IMR-90 (cell line): ENCODE results near the gene TSPAN31. TPM values are rescaled to one million over a fixed set of nuclear protein-coding genes. Genes with fewer than 3 reads are reported as not detected.

Experiments used
- ATAC-seq: fragments of 200-7000 bp; cut with Tn5 transposase; 2 replicates; pipeline ENCODE4 v1.9.1; 2020; ENCODE audit warnings: low read depth, mild to moderate bottlenecking, moderate library complexity
- BruUV-seq: library from RNA; stranded (reverse); fragments of 400-500 nt; replicated peaks from 2 replicates; lab custom pipeline; 2021; lab: Mats Ljungman, UMichigan
- CTCF ChIA-PET: fragments of 300-600 bp; formaldehyde crosslinking; extraction: SDS; loops from one replicate; lab custom pipeline; 2021; ENCODE audit warnings: antibody characterized with exemption; lab: Yijun Ruan, JAX
- POLR2A ChIA-PET: fragments of 300-600 bp; sonication (Branson Sonifier 250); formaldehyde crosslinking; loops from one replicate; lab custom pipeline; 2022; ENCODE audit warnings: antibody characterized with exemption; ENCODE audit not compliant: unreplicated experiment; lab: Charles Lee
- DNase-seq: peaks from one replicate; pipeline ENCODE4 v3.0.0; 2013
- H2AFZ ChIP-seq: replicated peaks from 2 replicates; pipeline ENCODE3; 2013; ENCODE audit warnings: low read length, mild to moderate bottlenecking; ENCODE audit not compliant: poor library complexity
- H2AK5ac ChIP-seq: 2 replicates; pipeline ENCODE4 v1.6.1; 2013; ENCODE audit warnings: low read depth, low read length, inconsistent platforms
- H2AK9ac ChIP-seq: replicated peaks from 2 replicates; pipeline ENCODE3; 2013; ENCODE audit warnings: mild to moderate bottlenecking, low read depth, low read length, moderate library complexity; ENCODE audit not compliant: poor library complexity
- H2BK120ac ChIP-seq: 2 replicates; pipeline ENCODE4 v1.6.1; 2013; ENCODE audit warnings: low read depth, low read length, inconsistent platforms
- H2BK15ac ChIP-seq: 3 replicates; pipeline ENCODE4 v1.6.1; 2013; ENCODE audit warnings: low read depth, low read length, inconsistent platforms
- H2BK20ac ChIP-seq: 2 replicates; pipeline ENCODE4 v1.6.1; 2013; ENCODE audit warnings: low read depth, mild to moderate bottlenecking, inconsistent platforms, low read length, moderate library complexity
- H2BK5ac ChIP-seq: 2 replicates; pipeline ENCODE4 v1.6.1; 2013; ENCODE audit warnings: mild to moderate bottlenecking, low read depth, low read length, inconsistent platforms; ENCODE audit not compliant: poor library complexity, severe bottlenecking
- H3K14ac ChIP-seq: replicated peaks from 2 replicates; pipeline ENCODE4 v1.6.1; 2013; ENCODE audit warnings: low read depth, low read length, inconsistent platforms
- H3K18ac ChIP-seq: 2 replicates; pipeline ENCODE4 v1.6.1; 2013; ENCODE audit warnings: low read depth, low read length, control low read depth
- H3K23ac ChIP-seq: 2 replicates; pipeline ENCODE4 v1.6.1; 2013; ENCODE audit warnings: low read depth, low read length, inconsistent platforms
- H3K27ac ChIP-seq: 2 replicates; pipeline ENCODE4 v1.5.1; 2013; ENCODE audit warnings: mild to moderate bottlenecking, control low read depth, low read length; ENCODE audit not compliant: insufficient read depth
- H3K27me3 ChIP-seq: 2 replicates; pipeline ENCODE4 v1.6.1; 2013; ENCODE audit warnings: low read length; ENCODE audit not compliant: control insufficient read depth, insufficient read depth
- H3K36me3 ChIP-seq: 2 replicates; pipeline ENCODE4 v1.6.1; 2013; ENCODE audit warnings: low read length, mixed read lengths; ENCODE audit not compliant: control insufficient read depth, insufficient read depth
- H3K4ac ChIP-seq: 2 replicates; pipeline ENCODE4 v1.6.1; 2013; ENCODE audit warnings: low read depth, low read length, inconsistent platforms
- H3K4me1 ChIP-seq: 2 replicates; pipeline ENCODE4 v1.6.1; 2013; ENCODE audit warnings: low read length, mixed read lengths; ENCODE audit not compliant: control insufficient read depth, insufficient read depth
- H3K4me2 ChIP-seq: 2 replicates; pipeline ENCODE4 v1.6.1; 2013; ENCODE audit warnings: low read depth, mild to moderate bottlenecking, control low read depth, low read length, moderate library complexity
- H3K4me3 ChIP-seq: 2 replicates; pipeline ENCODE4 v1.5.1; 2013; ENCODE audit warnings: low read depth, mild to moderate bottlenecking, control low read depth, low read length, moderate library complexity; ENCODE audit not compliant: insufficient read depth
- H3K56ac ChIP-seq: 2 replicates; pipeline ENCODE4 v1.6.1; 2013; ENCODE audit warnings: low read length, inconsistent platforms; ENCODE audit not compliant: insufficient read depth; ENCODE audit errors: extremely low read depth
- H3K79me1 ChIP-seq, 2 experiments: 2 replicates each; pipeline ENCODE4 v1.6.1; 2013; ENCODE audit warnings: low read length in 2 of 2, inconsistent platforms in 1 of 2, low read depth in 1 of 2
- H3K9ac ChIP-seq: 2 replicates; pipeline ENCODE4 v1.6.1; 2013; ENCODE audit warnings: low read depth, low read length, control low read depth
- H3K9me1 ChIP-seq: 2 replicates; pipeline ENCODE4 v1.6.1; 2013; ENCODE audit warnings: low read length, inconsistent platforms; ENCODE audit not compliant: insufficient read depth
- H3K9me3 ChIP-seq: 2 replicates; pipeline ENCODE4 v1.6.1; 2013; ENCODE audit warnings: low read length; ENCODE audit not compliant: control insufficient read depth, insufficient read depth
- H4K20me1 ChIP-seq: 2 replicates; pipeline ENCODE4 v1.6.1; 2013; ENCODE audit warnings: low read length, inconsistent platforms; ENCODE audit not compliant: insufficient read depth
- H4K5ac ChIP-seq: 2 replicates; pipeline ENCODE4 v1.6.1; 2013; ENCODE audit warnings: mild to moderate bottlenecking, low read depth, low read length, control low read depth
- H4K8ac ChIP-seq, 2 experiments: 2 replicates each; pipeline ENCODE4 v1.6.1; 2013; ENCODE audit warnings: low read depth in 2 of 2, low read length in 2 of 2, control low read depth in 1 of 2, inconsistent platforms in 1 of 2
- H4K91ac ChIP-seq: 2 replicates; pipeline ENCODE4 v1.6.1; 2013; ENCODE audit warnings: low read depth, low read length, inconsistent platforms; ENCODE audit not compliant: insufficient read depth
- CEBPB ChIP-seq: IDR thresholded peaks from 2 replicates; pipeline ENCODE4 v1.6.1; 2012; ENCODE audit warnings: low read depth, low read length, improper control_type of control experiment
- ELK1 ChIP-seq: fragments of 150-350 bp; IDR thresholded peaks from 2 replicates; pipeline ENCODE4 v1.6.1; 2016; ENCODE audit warnings: low read depth, mild to moderate bottlenecking, low read length, moderate library complexity, borderline replicate concordance
- MAFK ChIP-seq: IDR thresholded peaks from 2 replicates; pipeline ENCODE4 v1.6.1; 2012; ENCODE audit warnings: low read depth, low read length, improper control_type of control experiment
- MXI1 ChIP-seq: IDR thresholded peaks from 2 replicates; pipeline ENCODE4 v1.6.1; 2012; ENCODE audit warnings: low read depth, mild to moderate bottlenecking, low read length, moderate library complexity, borderline replicate concordance
- NFE2L2 ChIP-seq: fragments of 150-350 bp; IDR thresholded peaks from 2 replicates; pipeline ENCODE4 v1.6.1; 2016; ENCODE audit warnings: low read depth, mild to moderate bottlenecking, low read length
- POLR2A ChIP-seq: IDR thresholded peaks from 2 replicates; pipeline ENCODE4 v1.6.1; 2012; ENCODE audit warnings: mild to moderate bottlenecking, low read depth, low read length
- RFX5 ChIP-seq: IDR thresholded peaks from 2 replicates; pipeline ENCODE4 v1.8.0; 2012; ENCODE audit warnings: low read depth, mild to moderate bottlenecking, low read length, moderate library complexity
- USF2 ChIP-seq: fragments of 150-350 bp; IDR thresholded peaks from 2 replicates; pipeline ENCODE4 v1.6.1; 2017; ENCODE audit warnings: mild to moderate bottlenecking, antibody characterized with exemption, low read length, low read depth
- WGBS, 2 experiments: methylation state at CpG; one replicate each; pipeline versions ENCODE4 v1.1.5 to v1.1.7; 2013; ENCODE audit warnings: missing lambda C conversion rate in 2 of 2; ENCODE audit not compliant: insufficient read length in 1 of 2; ENCODE audit errors: extremely low coverage in 2 of 2; 5-methylcytosine and 5-hydroxymethylcytosine counted together
- dilution Hi-C: fragments of 300-500 bp; cut with HindIII; formaldehyde crosslinking; loops from one replicate; pipeline ENCODE4 v1.14.3; 2018; ENCODE audit warnings: low sequenced_read_pairs; ENCODE audit not compliant: unreplicated experiment
- in situ Hi-C: fragments of 300-500 bp; cut with MboI; formaldehyde crosslinking; loops from 3 replicates; pipeline ENCODE4 v1.14.3; 2019; ENCODE audit warnings: low sequenced_read_pairs, inconsistent platforms, mixed read lengths
- intact Hi-C: fragments of 100-400 bp; cut with micrococcal nuclease; formaldehyde crosslinking; loops from 2 replicates; pipeline ENCODE4 v1.10.0; 2022
- polyA plus RNA-seq, 3 experiments: library from polyadenylated mRNA; depleted of rRNA; stranded (reverse); fragments of >200 nt; gene quantifications; 2 replicates each; pipeline ENCODE4 v1.2.3, GENCODE V29; 2012; ENCODE audit warnings: low replicate concordance in 1 of 3
- total RNA-seq: library from RNA; depleted of rRNA; stranded (reverse); fragments of >200 nt; gene quantifications from 2 replicates; pipeline ENCODE4 v1.2.3, GENCODE V29; 2012

The TSPAN31 gene
- total and polyA plus RNA-seq, 2 of the 4 experiments (the other 2 are of a cell fraction): 12.3 to 71.2 TPM

- Histone ChIP-seq H3K36me3 (peaks cover 23% of the 10 kb centered on the region), H3K9me3 (no peaks in the 10 kb centered on the region), H3K9me1 (peaks cover 15% of the 10 kb centered on the region), H3K9ac (peak overlapping the region; percentile 88), H3K18ac (peak overlapping the region; percentile 56), H4K8ac (peak overlapping the region; percentile 56 to 93), H2BK120ac (peak overlapping the region; percentile 21; the same call in 1 of the 2 replicates), H3K27me3 (peaks cover 10% of the 10 kb centered on the region), H3K4me1 (peaks cover 7% of the 10 kb centered on the region), H3K4ac (peak overlapping the region; percentile 91), H3K14ac (peak overlapping the region; percentile 97), H3K79me1 (peaks cover 18 to 43% of the 10 kb centered on the region in 2 experiments; a peak in 3 of 4 replicates), H4K91ac (peak overlapping the region; percentile 73), H2BK5ac (peak overlapping the region; percentile 79), H2AFZ (peak overlapping the region; percentile 38), H3K23ac (peak overlapping the region; percentile 95), H2AK5ac (peak overlapping the region; percentile 90), H4K5ac (peak overlapping the region; percentile 59), H4K20me1 (peaks cover 7% of the 10 kb centered on the region; the same call in 1 of the 2 replicates), H3K56ac (peak overlapping the region; percentile 91), H3K4me3 (peak overlapping the region; percentile 59), H2BK15ac (peak overlapping the region; percentile 40; the same call in 1 of the 3 replicates), H2BK20ac (no peak overlapping the region), H2AK9ac (peak overlapping the region; percentile 97), H3K27ac (peak overlapping the region; percentile 90), H3K4me2 (peak overlapping the region; percentile 96)
- TSS peak; percentile 72 for BruUV-seq
- ATAC-seq (no peak), DNase-seq (no peak)
- dilution Hi-C loops: no loop called here
- ChIA-PET POLR2A (no interaction called here), CTCF (interaction anchor here (1.1 kb wide), 1 partner anchor 14 kb away, joined by 3 read pairs; no protein-coding TSS in a partner anchor)
- in situ Hi-C loops: no loop called here
- 7% methylated on average over 4 of the region's 8 CpGs; no CpG with 5 or more reads in 1 of the 2 experiments for WGBS, 2 experiments
- intact Hi-C loops: no loop called here
- no peak for TF ChIP-seq ELK1
- TF ChIP-seq RFX5: no peak
- TF ChIP-seq POLR2A: no peak
- no peak for TF ChIP-seq USF2
- TF ChIP-seq MAFK: no peak
- TF ChIP-seq NFE2L2: no peak
- no peak for TF ChIP-seq CEBPB
- TF ChIP-seq MXI1: no peak
Measured at GRCh38 chr12:57751432-57751787, 6.6 kb downstream of the TSPAN31 start.
